B cell (primary cell): Measurements from ENCODE around the gene MYO1C. TPM values are rescaled to one million over a fixed set of nuclear protein-coding genes. Genes with fewer than 3 reads are reported as not detected.

Source experiments
- ATAC-seq: fragments of 200-7000 bp; cut with Tn5 transposase; one replicate; pipeline ENCODE4 v1.10.0; 2021; ENCODE audit warnings: low read depth, mild to moderate bottlenecking, moderate number of reproducible peaks, moderate library complexity
- CTCF ChIA-PET: fragments of 350-600 bp; sonication (Branson Sonifier 250); formaldehyde crosslinking; loops from one replicate; lab custom pipeline; 2021; ENCODE audit warnings: antibody characterized with exemption, inconsistent platforms; lab: Charles Lee
- POLR2A ChIA-PET: fragments of 350-600 bp; sonication (Branson Sonifier 250); formaldehyde crosslinking; loops from one replicate; lab custom pipeline; 2021; ENCODE audit warnings: antibody characterized with exemption; lab: Charles Lee
- DNase-seq: peaks from one replicate; pipeline ENCODE4 v3.0.0; 2013
- H2AFZ ChIP-seq: 2 replicates; pipeline ENCODE4 v1.6.1; 2012; ENCODE audit warnings: mild to moderate bottlenecking, low read depth, low read length; ENCODE audit not compliant: insufficient read depth, poor library complexity, severe bottlenecking
- H3K27ac ChIP-seq, 2 donors: 1 replicate in 1 of 2; 2 replicates in 1 of 2; pipeline ENCODE4 v1.5.1; 2012 to 2013; ENCODE audit warnings: low read length in 2 of 2, mild to moderate bottlenecking in 2 of 2, moderate library complexity in 1 of 2
- H3K27me3 ChIP-seq, 4 experiments: fragments of 200-600 bp in 1 of 4; sonication (generic) in 1 of 4; replicated peaks in 1 of 4; 1 replicate in 2 of 4; 2 replicates in 2 of 4; pipeline versions ENCODE4 v1.6.1 to v1.7.0; 2013 to 2016; ENCODE audit warnings: low read length in 3 of 4, mild to moderate bottlenecking in 2 of 4, mixed read lengths in 1 of 4, moderate library complexity in 1 of 4; ENCODE audit not compliant: insufficient read depth in 4 of 4, control insufficient read depth in 3 of 4; ENCODE audit errors: control extremely low read depth in 1 of 4
- H3K36me3 ChIP-seq, 2 experiments: replicated peaks in 1 of 2; 1 replicate in 1 of 2; 2 replicates in 1 of 2; pipeline versions ENCODE4 v1.6.1 to v1.7.1; 2013; ENCODE audit warnings: low read length in 1 of 2; ENCODE audit not compliant: insufficient read depth in 2 of 2, control insufficient read depth in 1 of 2; ENCODE audit errors: control extremely low read depth in 1 of 2, extremely low read depth in 1 of 2
- H3K4me1 ChIP-seq, 2 donors: fragments of 200-600 bp in 1 of 2; sonication (generic) in 1 of 2; 1 replicate in 1 of 2; 2 replicates in 1 of 2; pipeline versions ENCODE4 v1.5.1 to v1.6.1; 2013 to 2017; ENCODE audit warnings: low read length in 2 of 2; ENCODE audit not compliant: control insufficient read depth in 2 of 2, insufficient read depth in 2 of 2
- H3K4me2 ChIP-seq: replicated peaks from 2 replicates; pipeline ENCODE3; 2012; ENCODE audit warnings: mild to moderate bottlenecking, low read depth, low read length; ENCODE audit not compliant: poor library complexity, severe bottlenecking
- H3K4me3 ChIP-seq, 5 experiments: fragments of 200-600 bp in 1 of 5; sonication (generic) in 1 of 5; 1 replicate in 3 of 5; 2 replicates in 2 of 5; pipeline versions ENCODE4 v1.5.1 to v1.7.0; 2011 to 2016; ENCODE audit warnings: low read length in 4 of 5, mild to moderate bottlenecking in 4 of 5, low read depth in 2 of 5, control low read depth in 1 of 5, moderate library complexity in 1 of 5; ENCODE audit not compliant: insufficient read depth in 1 of 5; ENCODE audit errors: control extremely low read depth in 1 of 5, extremely low read depth in 1 of 5
- H3K79me2 ChIP-seq: fragments of 200-600 bp; sonication (generic); one replicate; pipeline ENCODE4 v1.6.0; 2016; ENCODE audit warnings: low read length; ENCODE audit not compliant: control insufficient read depth, insufficient read depth
- H3K9ac ChIP-seq: fragments of 200-600 bp; sonication (generic); 2 replicates; pipeline ENCODE4 v1.6.1; 2017; ENCODE audit warnings: mild to moderate bottlenecking, low read length, moderate library complexity
- H3K9me3 ChIP-seq, 3 donors: one replicate each; pipeline versions ENCODE4 v1.6.1 to v1.7.1; 2013; ENCODE audit warnings: low read length in 2 of 3; ENCODE audit not compliant: control insufficient read depth in 2 of 3, insufficient read depth in 1 of 3; ENCODE audit errors: control extremely low read depth in 1 of 3
- H4K20me1 ChIP-seq: 2 replicates; pipeline ENCODE4 v1.6.0; 2012; ENCODE audit warnings: mild to moderate bottlenecking, low read length; ENCODE audit not compliant: insufficient read depth, control insufficient read depth, poor library complexity, severe bottlenecking
- H3K27ac Mint-ChIP-seq: one replicate; pipeline ENCODE4 v1.8.0; 2021; ENCODE audit warnings: mixed read lengths
- H3K27me3 Mint-ChIP-seq: one replicate; pipeline ENCODE4 v1.8.0; 2021; ENCODE audit warnings: mixed read lengths
- H3K4me1 Mint-ChIP-seq: one replicate; pipeline ENCODE4 v1.8.0; 2021; ENCODE audit warnings: mixed read lengths
- H3K4me3 Mint-ChIP-seq: one replicate; pipeline ENCODE4 v1.8.0; 2021; ENCODE audit warnings: mixed read lengths
- H3K9me3 Mint-ChIP-seq: one replicate; pipeline ENCODE4 v1.8.0; 2022; ENCODE audit warnings: mixed read lengths; ENCODE audit not compliant: insufficient read depth
- CTCF ChIP-seq: fragments of 200-600 bp; IDR thresholded peaks from one replicate; pipeline ENCODE4 v1.8.0; 2022; ENCODE audit warnings: antibody characterized with exemption, mild to moderate bottlenecking
- EZH2 ChIP-seq: IDR thresholded peaks from 2 replicates; pipeline ENCODE4 v1.6.1; 2012; ENCODE audit warnings: borderline replicate concordance, low read depth, mild to moderate bottlenecking, moderate library complexity, low read length; ENCODE audit not compliant: insufficient read depth, poor library complexity, severe bottlenecking
- WGBS: methylation state at CpG from one replicate; pipeline ENCODE4 v1.1.5; 2013; ENCODE audit warnings: missing lambda C conversion rate; ENCODE audit not compliant: insufficient coverage; 5-methylcytosine and 5-hydroxymethylcytosine counted together
- intact Hi-C: fragments of 100-400 bp; cut with micrococcal nuclease; formaldehyde crosslinking; loops from one replicate; pipeline ENCODE4 v1.10.0; 2022
- polyA plus RNA-seq: library from polyadenylated mRNA; depleted of rRNA; stranded (reverse); fragments of >200 nt; gene quantifications from 2 replicates; pipeline ENCODE4 v1.2.3, GENCODE V29; 2012
- total RNA-seq, 2 donors: library from RNA; stranded (reverse); fragments of 120-200 nt in 1 of 2; gene quantifications; 1 replicate in 1 of 2; 2 replicates in 1 of 2; pipeline versions ENCODE4 v1.2.3 to v1.2.4, GENCODE V29; 2013 to 2022

Gene MYO1C
- total and polyA plus RNA-seq, 2 donors (not counting 1 experiment from before 2014, with no cell fraction given): 54.7 to 81.7 TPM

- POLR2A ChIA-PET: no interaction called here
Observed at GRCh38 chr17:1541367-1541904, 49.0 kb upstream of the MYO1C start.

DNA sequence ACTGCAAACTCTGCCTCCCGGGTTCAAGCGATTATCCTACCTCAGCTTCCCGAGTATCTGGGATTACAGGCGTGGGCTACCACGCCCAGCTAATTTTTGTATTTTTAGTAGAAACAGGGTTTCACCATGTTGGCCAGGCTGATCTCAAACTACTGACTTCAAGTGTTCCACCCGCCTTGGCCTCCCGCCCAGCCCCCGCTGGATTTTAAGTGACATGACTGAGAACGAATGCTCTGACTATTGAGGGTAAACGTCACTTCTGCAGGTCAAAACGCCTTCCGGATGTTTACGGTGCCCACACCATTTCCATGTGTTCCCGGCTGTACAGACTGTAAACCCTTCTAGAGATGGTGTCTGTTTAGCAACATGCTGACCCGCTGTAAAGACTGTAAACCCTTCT is 47.3 kb upstream of the MYO1C start:
- Mint-ChIP-seq H3K27me3 (no peaks in the 10 kb centered on the region), H3K9me3 (no peaks in the 10 kb centered on the region), H3K4me1 (no peaks in the 10 kb centered on the region), H3K27ac (no peak overlapping the region), H3K4me3 (no peak overlapping the region)
- Histone ChIP-seq H3K4me2 (no peak overlapping the region), H3K4me3 (no peak overlapping the region), H3K9ac (no peak overlapping the region), H3K27me3 (no peaks in the 10 kb centered on the region), H3K36me3 (peaks cover 0 to 55% of the 10 kb centered on the region in 2 experiments), H3K79me2 (no peaks in the 10 kb centered on the region), H3K9me3 (no peaks in the 10 kb centered on the region), H3K4me1 (no peaks in the 10 kb centered on the region), H2AFZ (no peak overlapping the region), H4K20me1 (peaks cover 8% of the 10 kb centered on the region), H3K27ac (no peak overlapping the region)
- ATAC-seq (no peak), DNase-seq (no peak)
- 97% methylated on average over 14 of the region's 15 CpGs for WGBS
- TF ChIP-seq EZH2 (no peak), CTCF (no peak)
- ChIA-PET POLR2A (no interaction called here), CTCF (interaction anchor here (0.6 kb wide), 1 partner anchor 8 kb away, joined by 4 read pairs; no protein-coding TSS in a partner anchor)
- intact Hi-C loops: no loop called here

More at GRCh38 chr17:1541367-1541904, 49.0 kb upstream of the MYO1C start:
- Histone ChIP-seq H3K9me3 (no peaks in the 10 kb centered on the region), H3K4me3 (no peak overlapping the region), H3K4me2 (no peak overlapping the region), H4K20me1 (peaks cover 8% of the 10 kb centered on the region), H3K4me1 (no peaks in the 10 kb centered on the region), H3K27me3 (no peaks in the 10 kb centered on the region), H3K79me2 (peaks cover 8% of the 10 kb centered on the region), H3K27ac (no peak overlapping the region), H2AFZ (no peak overlapping the region), H3K36me3 (peaks cover 0 to 61% of the 10 kb centered on the region in 2 experiments), H3K9ac (no peak overlapping the region)
- TF ChIP-seq CTCF (no peak), EZH2 (no peak)
- ATAC-seq: no peak
- Mint-ChIP-seq H3K27ac (no peak overlapping the region), H3K4me3 (no peak overlapping the region), H3K4me1 (no peaks in the 10 kb centered on the region), H3K9me3 (no peaks in the 10 kb centered on the region), H3K27me3 (no peaks in the 10 kb centered on the region)
- 94% methylated on average over 2 of the region's 4 CpGs for WGBS
- CTCF ChIA-PET: no interaction called here
- DNase-seq: no peak
- intact Hi-C loops: no loop called here
